HG03045 (cell line): ENCODE measurements around the gene MAB21L3.

ENCODE experiments used
- ATAC-seq: cut with Tn5 transposase; IDR thresholded peaks from one replicate; pipeline ENCODE4 v1.9.1; 2021; ENCODE audit warnings: mild to moderate bottlenecking, moderate library complexity; ENCODE audit not compliant: unreplicated experiment

The MAB21L3 gene

GRCh38 chr1:116164150-116164549, 53.0 kb downstream of the MAB21L3 start:
- ATAC-seq, result no peak

- no peak for ATAC-seq
Measured at GRCh38 chr1:116164604-116165368, 53.6 kb downstream of the MAB21L3 start.

- no peak for ATAC-seq
Measured at GRCh38 chr1:116165572-116165971, 54.4 kb downstream of the MAB21L3 start.

GRCh38 chr1:116166011-116166571, 54.9 kb downstream of the MAB21L3 start:
- no peak for ATAC-seq

GRCh38 chr1:116166655-116167054, 55.5 kb downstream of the MAB21L3 start:
- no peak for ATAC-seq

- no peak for ATAC-seq
Measured at GRCh38 chr1:116167625-116168276, 56.6 kb downstream of the MAB21L3 start.

- ATAC-seq, result peak; percentile 76
Measured at GRCh38 chr1:116168277-116169032, 57.3 kb downstream of the MAB21L3 start.

- ATAC-seq, result no peak
Measured at GRCh38 chr1:116169898-116170297, 58.7 kb downstream of the MAB21L3 start.

- ATAC-seq, result no peak
Measured at GRCh38 chr1:116170721-116171589, 59.8 kb downstream of the MAB21L3 start.

- no peak for ATAC-seq
Measured at GRCh38 chr1:116172666-116173065, 61.5 kb downstream of the MAB21L3 start.

- ATAC-seq, result no peak
Measured at GRCh38 chr1:116175611-116176010, 64.4 kb downstream of the MAB21L3 start.

- ATAC-seq, result no peak
Measured at GRCh38 chr1:116176306-116176789, 65.1 kb downstream of the MAB21L3 start.

- ATAC-seq, result no peak
Measured at GRCh38 chr1:116177861-116178260, 66.7 kb downstream of the MAB21L3 start.

- no peak for ATAC-seq
Measured at GRCh38 chr1:116178837-116179236, 67.6 kb downstream of the MAB21L3 start.

GRCh38 chr1:116179419-116179818, 68.2 kb downstream of the MAB21L3 start:
- no peak for ATAC-seq

- ATAC-seq, result no peak
Measured at GRCh38 chr1:116179964-116180363, 68.8 kb downstream of the MAB21L3 start.

- no peak for ATAC-seq
Measured at GRCh38 chr1:116182019-116182714, 71.0 kb downstream of the MAB21L3 start.
